Measurements from ENCODE around the gene TUBG1. TPM values are rescaled to one million over a fixed set of nuclear protein-coding genes. Genes with fewer than 3 reads are reported as not detected.
A peak's percentile ranks its signal among the peaks of the same experiment; 100 is the strongest.

Gene TUBG1
- 10 to 100 TPM in 11 of 12 donors, not detected in 1; 27.3 to 38.3 (median 33.6) TPM for polyA plus RNA-seq (ENCODE audit: insufficient read length in 12 of 12)
- long read RNA-seq, donor 1, transcript TUBG1-201 (11 exons, 1,611 nt), result major isoform, 10 of 33 reads
- long read RNA-seq, donor 1, partial matches to known transcripts, result 23 of 33 reads
- long read RNA-seq, donor 1, other reads (novel, unspliced or antisense), result 0 of 33 reads
- long read RNA-seq, donor 2, transcript TUBG1-201 (11 exons, 1,611 nt), result major isoform, 20 of 20 reads
- long read RNA-seq, donor 2, partial matches to known transcripts, result 0 of 20 reads
- long read RNA-seq, donor 2, other reads (novel, unspliced or antisense), result 0 of 20 reads
- long read RNA-seq, donor 3, transcript TUBG1-201 (11 exons, 1,611 nt), result major isoform, 9 of 14 reads
- long read RNA-seq, donor 3, partial matches to known transcripts, result 5 of 14 reads
- long read RNA-seq, donor 3, other reads (novel, unspliced or antisense), result 0 of 14 reads
- long read RNA-seq, donor 4, partial matches to known transcripts, result 0 of 3 reads
- long read RNA-seq, donor 4, other reads (novel, unspliced or antisense), result 0 of 3 reads
- long read RNA-seq, donor 5, transcript TUBG1-201 (11 exons, 1,611 nt), result major isoform, 16 of 29 reads
- long read RNA-seq, donor 5, partial matches to known transcripts, result 13 of 29 reads
- long read RNA-seq, donor 5, other reads (novel, unspliced or antisense), result 0 of 29 reads
- long read RNA-seq, donor 6, partial matches to known transcripts, result 0 of 3 reads
- long read RNA-seq, donor 6, other reads (novel, unspliced or antisense), result 0 of 3 reads
- long read RNA-seq, donor 7, partial matches to known transcripts, result 0 of 2 reads
- long read RNA-seq, donor 7, other reads (novel, unspliced or antisense), result 0 of 2 reads
- long read RNA-seq, donor 8, transcript TUBG1-201 (11 exons, 1,611 nt), result major isoform, 14 of 30 reads
- long read RNA-seq, donor 8, partial matches to known transcripts, result 16 of 30 reads
- long read RNA-seq, donor 8, other reads (novel, unspliced or antisense), result 0 of 30 reads
- long read RNA-seq, donor 9, partial matches to known transcripts, result 5 of 9 reads
- long read RNA-seq, donor 9, other reads (novel, unspliced or antisense), result 0 of 9 reads
- long read RNA-seq, donor 10, transcript TUBG1-201 (11 exons, 1,611 nt), result major isoform, 9 of 20 reads
- long read RNA-seq, donor 10, partial matches to known transcripts, result 11 of 20 reads
- long read RNA-seq, donor 10, other reads (novel, unspliced or antisense), result 0 of 20 reads
- long read RNA-seq, donor 11, transcript TUBG1-201 (11 exons, 1,611 nt), result major isoform, 21 of 40 reads
- long read RNA-seq, donor 11, partial matches to known transcripts, result 19 of 40 reads
- long read RNA-seq, donor 11, other reads (novel, unspliced or antisense), result 0 of 40 reads

DNA sequence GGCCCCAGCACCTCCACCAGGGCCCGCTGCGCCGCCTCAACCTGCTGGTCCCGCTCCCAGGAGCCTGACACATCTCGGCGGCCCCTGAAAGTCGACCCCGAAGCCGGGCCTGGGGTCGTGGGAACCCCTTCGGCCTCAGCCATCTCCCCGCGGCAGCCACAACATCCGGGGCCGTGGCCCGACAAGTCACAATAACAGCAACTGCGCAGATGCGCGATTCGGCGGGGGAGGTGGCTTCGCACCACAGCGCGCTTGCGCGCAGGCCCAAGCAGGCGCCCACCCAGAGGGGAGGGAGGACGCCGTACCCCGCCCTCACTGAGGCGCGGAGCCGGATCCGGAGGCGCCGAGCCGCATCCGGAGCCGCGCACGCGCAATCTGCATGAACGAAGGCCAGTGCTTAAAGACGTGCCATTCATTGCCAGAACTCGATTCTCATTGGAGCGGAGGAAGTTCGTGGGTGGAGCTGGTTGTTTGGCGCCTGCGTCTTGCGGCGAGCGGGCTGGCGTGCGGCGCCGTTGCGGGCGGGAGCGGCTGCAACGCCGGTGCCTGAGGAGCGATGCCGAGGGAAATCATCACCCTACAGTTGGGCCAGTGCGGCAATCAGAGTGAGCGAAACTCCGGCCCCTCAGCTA lies at the start of gene TUBG1, which contains the start of gene RETREG3:
TUBG1 (plus strand) TSS at position 502 of the 632 bp plus-strand sequence; CDS start at position 557, 55 bp downstream.
RETREG3 (minus strand) TSS at position 193 of the 632 bp plus-strand sequence; CDS start at position 143, 50 bp downstream.
- DNase-seq, result peak; percentile 100

DNA sequence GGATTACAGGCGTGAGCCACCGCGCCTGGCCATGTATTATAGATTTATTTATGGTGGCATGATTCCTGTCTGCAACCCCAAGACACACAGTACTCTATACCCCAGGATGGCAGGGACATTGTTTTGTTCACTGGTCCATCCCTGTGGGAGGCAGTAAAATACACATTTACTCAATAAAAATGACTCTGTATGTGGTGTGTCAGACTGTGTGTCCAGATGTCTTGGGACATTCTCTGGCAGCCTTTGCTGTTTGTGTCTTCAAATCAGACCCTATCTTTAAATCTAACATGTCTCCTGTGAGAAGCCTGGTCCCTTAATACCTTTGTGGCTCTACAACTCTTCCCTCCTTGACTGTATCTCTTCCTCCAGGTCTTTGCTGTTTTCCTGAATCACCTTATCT lies 49.2 kb upstream of the TUBG1 start:
- DNase-seq, result no peak

DNA sequence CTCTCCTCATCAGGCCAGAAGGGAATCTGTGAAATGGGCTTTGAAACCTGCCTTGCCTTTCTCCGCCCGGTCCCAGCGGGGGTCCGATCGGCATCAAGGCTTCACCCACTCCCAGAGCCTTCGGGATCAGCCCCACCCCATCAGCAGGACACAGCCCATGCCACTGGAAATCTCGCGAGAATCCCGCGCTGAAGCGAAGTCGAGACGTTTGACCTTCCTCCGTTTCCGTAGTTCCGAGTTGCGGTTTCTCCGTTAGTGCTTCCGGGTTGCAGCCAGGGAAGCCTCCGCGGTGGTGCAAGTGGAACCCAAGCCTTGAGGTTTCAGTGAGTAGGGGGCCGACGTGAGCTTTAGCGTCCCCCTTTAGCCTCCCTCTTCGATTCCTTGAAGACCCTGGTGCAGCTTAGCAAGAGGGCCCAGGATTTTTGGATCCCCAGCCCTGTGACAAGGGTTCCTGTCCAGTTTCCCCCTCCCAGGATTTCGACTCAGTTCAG lies 47.5 kb upstream of the TUBG1 start, which contains the start of gene COASY:
COASY (plus strand) TSS at position 252 of the 491 bp plus-strand sequence. CDS start 475 bp downstream, outside the sequence.
- DNase-seq, result peak; percentile 99

- DNase-seq, result no peak
These were observed 46.9 kb upstream of the TUBG1 start for GRCh38 chr17:42562388-42563142.

- DNase-seq, result no peak
These were observed 46.4 kb upstream of the TUBG1 start for GRCh38 chr17:42563143-42563509.

DNA sequence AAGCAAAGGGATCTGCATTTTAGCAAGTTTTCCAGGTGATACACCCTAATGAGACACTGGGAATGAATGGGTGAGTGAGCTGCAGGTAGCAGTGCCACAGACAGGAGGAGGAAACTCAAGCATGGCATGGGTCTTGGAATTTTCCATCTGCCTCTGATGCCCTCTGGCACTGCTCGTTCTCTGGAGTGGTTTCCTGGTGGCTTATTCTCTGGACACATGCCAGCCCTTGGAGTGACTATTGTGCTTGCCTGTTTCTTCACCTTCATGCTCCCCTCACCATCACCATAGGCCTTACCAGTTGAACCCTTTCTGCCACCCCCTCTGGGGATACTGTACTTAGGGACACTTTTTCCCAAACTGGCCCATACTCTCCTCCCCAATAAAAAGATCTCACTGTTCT lies 45.9 kb upstream of the TUBG1 start:
- DNase-seq, result no peak

GRCh38 chr17:42563950-42564349 lies 45.5 kb upstream of the TUBG1 start:
- no peak for DNase-seq

DNA sequence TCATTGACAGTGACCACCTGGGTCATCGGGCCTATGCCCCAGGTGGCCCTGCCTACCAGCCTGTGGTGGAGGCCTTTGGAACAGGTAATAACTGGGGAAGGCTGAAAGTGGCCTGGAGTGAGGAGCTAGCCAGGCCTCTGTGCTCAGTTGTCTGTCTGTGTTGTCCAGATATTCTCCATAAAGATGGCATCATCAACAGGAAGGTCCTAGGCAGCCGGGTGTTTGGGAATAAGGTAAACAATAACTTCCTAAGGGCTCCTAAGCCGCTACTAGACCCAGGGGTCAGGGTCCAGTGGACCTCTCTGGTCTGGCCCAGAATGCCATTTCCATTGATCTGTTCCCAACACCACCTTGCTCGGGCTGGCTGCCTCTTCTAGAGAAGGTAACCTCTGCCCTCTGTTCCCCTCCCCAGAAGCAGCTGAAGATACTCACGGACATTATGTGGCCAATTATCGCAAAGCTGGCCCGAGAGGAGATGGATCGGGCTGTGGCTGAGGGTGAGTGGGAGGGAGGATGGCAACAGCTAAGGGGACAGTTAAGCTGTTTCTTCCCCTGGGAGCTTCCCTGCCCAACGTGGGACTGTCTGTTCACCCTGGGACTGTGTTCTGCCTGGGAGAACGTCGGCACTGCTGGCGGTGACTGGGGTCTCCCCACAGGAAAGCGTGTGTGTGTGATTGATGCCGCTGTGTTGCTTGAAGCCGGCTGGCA lies 44.5 kb upstream of the TUBG1 start:
- DNase-seq, result no peak

DNA sequence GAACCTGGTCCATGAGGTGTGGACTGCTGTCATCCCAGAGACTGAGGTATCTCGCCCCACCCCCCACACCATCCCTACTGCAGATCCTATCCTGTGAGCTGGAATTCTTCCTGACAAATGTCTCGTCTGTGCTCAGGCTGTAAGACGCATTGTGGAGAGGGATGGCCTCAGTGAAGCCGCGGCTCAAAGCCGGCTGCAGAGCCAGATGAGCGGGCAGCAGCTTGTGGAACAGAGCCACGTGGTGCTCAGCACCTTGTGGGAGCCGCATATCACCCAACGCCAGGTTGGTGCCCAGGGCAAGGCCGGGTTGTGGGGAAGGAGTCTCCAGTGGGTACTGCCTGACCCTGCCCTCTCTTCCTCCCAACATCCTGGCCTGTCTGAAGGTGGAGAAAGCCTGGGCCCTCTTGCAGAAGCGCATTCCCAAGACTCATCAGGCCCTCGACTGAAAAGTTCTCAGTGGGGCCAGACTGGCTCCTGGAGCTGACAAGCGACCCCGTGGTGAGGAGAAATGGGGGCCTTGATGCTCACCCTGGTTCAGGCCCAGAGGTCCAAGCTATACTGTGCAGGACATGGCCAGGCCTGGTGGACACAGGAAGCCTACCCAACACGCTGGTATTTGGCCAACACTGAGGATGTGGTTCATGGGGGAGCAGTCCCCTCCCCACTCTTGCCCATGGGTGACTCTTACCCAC lies 43.8 kb upstream of the TUBG1 start:
- no peak for DNase-seq

- DNase-seq, result no peak
These were observed 43.1 kb upstream of the TUBG1 start for GRCh38 chr17:42566215-42566882.

DNA sequence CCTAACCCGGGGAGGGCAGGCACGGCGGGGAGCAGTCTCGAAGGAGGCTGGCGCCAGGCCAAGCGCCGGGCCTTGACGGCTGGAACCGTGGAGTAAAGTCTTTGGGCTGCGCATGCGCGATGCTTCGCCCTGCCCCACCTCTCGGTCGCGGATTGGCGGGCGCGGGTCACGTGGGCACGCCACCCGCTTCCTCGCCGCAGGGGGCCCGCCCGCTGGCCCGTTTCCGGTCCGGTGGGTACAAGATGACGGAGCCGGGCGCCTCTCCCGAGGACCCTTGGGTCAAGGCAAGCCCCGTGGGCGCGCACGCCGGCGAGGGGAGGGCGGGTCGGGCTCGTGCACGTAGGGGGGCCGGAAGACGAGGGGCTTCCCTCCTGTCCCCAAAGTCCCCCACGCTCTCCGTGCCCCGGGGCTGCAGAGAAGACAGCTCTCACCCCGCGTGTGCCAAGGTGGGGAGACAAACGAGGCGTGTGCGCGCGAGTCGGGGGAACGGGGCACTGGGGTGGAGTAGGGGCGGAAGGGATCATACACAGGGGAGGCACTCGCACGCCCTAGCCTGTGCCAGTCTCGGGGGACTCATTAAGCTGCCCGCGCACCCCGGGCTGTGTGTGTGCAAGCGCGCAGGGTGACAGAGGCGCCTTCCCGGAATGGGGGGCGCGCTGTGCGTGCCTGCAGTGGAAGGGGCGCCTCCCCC lies 42.5 kb upstream of the TUBG1 start, which contains the start of gene MLX:
MLX (plus strand) TSS at position 218 of the 691 bp plus-strand sequence; CDS start at position 243, 25 bp downstream.
- DNase-seq, result peak; percentile 92

DNA sequence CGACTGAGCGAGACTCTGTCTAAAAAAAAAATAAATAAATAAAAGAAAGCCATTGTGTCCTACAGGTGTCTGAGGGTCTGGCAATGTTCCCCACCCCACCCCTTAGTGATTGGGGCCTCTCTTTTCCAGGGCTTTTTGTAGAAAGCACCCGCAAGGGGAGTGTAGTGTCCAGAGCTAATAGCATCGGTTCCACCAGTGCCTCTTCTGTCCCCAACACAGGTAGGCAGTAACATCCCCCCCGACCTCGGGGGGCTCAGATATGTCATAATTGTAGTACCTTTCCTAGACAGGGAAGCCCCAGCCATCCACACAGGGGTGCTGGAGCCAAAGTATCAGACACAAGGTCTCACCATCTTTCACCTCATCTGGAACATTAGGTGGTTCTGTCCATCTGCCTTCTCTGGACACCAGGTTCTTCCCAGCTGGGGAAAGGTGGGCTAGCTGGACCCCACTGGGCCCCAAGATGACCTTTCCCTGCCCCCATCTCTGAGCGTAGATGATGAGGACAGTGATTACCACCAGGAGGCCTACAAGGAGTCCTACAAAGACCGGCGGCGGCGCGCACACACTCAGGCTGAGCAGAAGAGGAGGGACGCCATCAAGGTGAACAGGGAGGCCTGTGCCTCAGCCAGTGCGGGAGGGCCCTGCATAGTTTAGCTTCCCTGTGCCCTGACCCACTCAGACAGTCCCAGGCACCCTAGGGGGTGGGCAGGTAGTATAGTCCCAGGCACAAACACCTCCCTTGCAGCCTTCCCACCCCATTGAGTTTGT lies 41.0 kb upstream of the TUBG1 start:
- no peak for DNase-seq

DNA sequence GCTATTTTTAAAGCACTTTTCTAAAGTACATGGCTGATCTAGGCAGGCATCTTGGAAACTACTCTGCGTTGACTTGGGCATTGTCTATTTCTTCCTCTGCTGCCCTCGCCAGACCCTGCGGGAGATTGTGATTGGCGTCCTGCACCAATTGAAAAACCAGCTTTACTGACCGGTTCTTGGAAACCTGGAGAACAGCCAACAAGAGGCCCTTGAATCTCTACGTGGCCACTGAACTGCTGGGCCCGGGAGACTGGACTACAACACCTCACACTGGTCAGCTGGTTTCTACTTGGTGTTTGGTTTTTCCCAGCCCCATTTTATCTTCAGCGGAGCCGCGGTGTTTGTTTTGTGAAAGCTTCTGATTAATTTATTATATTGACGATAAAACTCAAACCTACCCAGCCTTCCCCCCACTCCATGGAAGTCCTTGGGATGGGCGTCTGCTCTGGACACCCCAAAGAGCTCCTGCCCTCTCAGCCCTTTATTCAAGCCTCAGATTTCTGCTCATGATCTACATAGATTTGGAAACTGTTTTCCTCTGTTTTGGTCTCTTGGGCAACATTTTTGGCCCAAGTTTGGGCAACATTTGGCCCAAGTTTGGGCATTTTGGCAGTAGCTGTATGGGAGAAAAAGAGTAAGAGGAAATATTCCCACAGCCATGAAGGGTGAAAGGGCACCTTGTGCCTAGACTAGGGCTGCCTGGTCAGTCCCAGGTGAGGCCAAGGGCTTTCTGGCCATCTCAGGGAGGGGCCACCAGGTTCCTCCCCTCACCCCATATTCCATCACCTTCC lies 37.9 kb upstream of the TUBG1 start:
- DNase-seq, result no peak

DNA sequence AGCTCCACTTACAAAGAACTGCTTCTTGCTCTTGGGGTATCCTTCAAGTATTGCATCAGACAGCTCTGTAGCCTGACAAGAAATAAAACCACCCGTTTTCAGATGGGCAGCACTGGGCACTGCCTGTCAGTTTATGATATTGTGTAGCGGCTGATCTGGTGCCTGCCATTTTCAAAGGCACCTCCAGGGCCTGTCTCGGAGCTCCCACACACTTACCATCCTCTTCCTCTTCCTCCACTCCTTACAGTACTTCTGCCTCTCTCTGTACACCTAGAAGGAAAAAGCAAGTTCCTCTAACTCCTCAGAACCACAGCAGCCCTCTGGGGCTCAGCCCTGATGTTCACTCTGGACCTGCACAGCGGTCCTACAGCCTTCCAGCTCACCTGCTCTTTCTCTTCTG lies 36.4 kb upstream of the TUBG1 start:
- DNase-seq, result no peak

GRCh38 chr17:42574463-42574862 lies 35.0 kb upstream of the TUBG1 start:
- no peak for DNase-seq

GRCh38 chr17:42577140-42577531 lies 32.3 kb upstream of the TUBG1 start:
- DNase-seq, result no peak
